Naive B cell (primary cell): Measurements from ENCODE around the gene CACNA1C. TPM values are rescaled to one million over a fixed set of nuclear protein-coding genes. Genes with fewer than 3 reads are reported as not detected.
"Not testable (repeated sequence)": the region's sequence is repeated elsewhere in the genome, so short reads cannot be mapped to it uniquely, and the experiment has no call there.

ENCODE experiments used
- ATAC-seq, 2 donors: fragments of 150-1000 bp; cut with Tn5 transposase; 2 replicates each; pipeline ENCODE4 v1.10.0; 2021; ENCODE audit warnings: low read depth in 2 of 2, mild to moderate bottlenecking in 2 of 2, moderate library complexity in 2 of 2
- DNase-seq: peaks from one replicate; pipeline ENCODE4 v3.0.0; 2022
- H3K27ac Mint-ChIP-seq, 6 donors: one replicate each; pipeline ENCODE4 v1.8.0; 2020 to 2022; ENCODE audit warnings: mild to moderate bottlenecking in 6 of 6, mixed read lengths in 6 of 6, moderate library complexity in 5 of 6, inconsistent platforms in 2 of 6
- H3K27me3 Mint-ChIP-seq, 3 donors: one replicate each; pipeline ENCODE4 v1.8.0; 2021 to 2022; ENCODE audit warnings: mixed read lengths in 3 of 3, mild to moderate bottlenecking in 1 of 3
- H3K36me3 Mint-ChIP-seq, 2 donors: one replicate each; pipeline ENCODE4 v1.8.0; 2020 to 2022; ENCODE audit warnings: mixed read lengths in 2 of 2, inconsistent platforms in 1 of 2, mild to moderate bottlenecking in 1 of 2
- H3K4me1 Mint-ChIP-seq, 3 donors: one replicate each; pipeline ENCODE4 v1.8.0; 2020 to 2022; ENCODE audit warnings: mixed read lengths in 3 of 3, inconsistent platforms in 1 of 3, mild to moderate bottlenecking in 1 of 3, moderate library complexity in 1 of 3
- H3K4me3 Mint-ChIP-seq, 8 donors: one replicate each; pipeline ENCODE4 v1.8.0; 2020 to 2022; ENCODE audit warnings: mild to moderate bottlenecking in 8 of 8, mixed read lengths in 8 of 8, moderate library complexity in 8 of 8, inconsistent platforms in 2 of 8
- H3K9me3 Mint-ChIP-seq, 7 donors: one replicate each; pipeline ENCODE4 v1.8.0; 2020 to 2022; ENCODE audit warnings: mixed read lengths in 7 of 7, mild to moderate bottlenecking in 5 of 7, inconsistent platforms in 2 of 7, moderate library complexity in 1 of 7
- polyA plus RNA-seq, 6 donors: library from polyadenylated mRNA; unstranded; fragments of 300-500 nt; fragmentation: Illumina TruSeq; gene quantifications; one replicate each; pipeline ENCODE4 v1.2.3, GENCODE V29; 2021; ENCODE audit warnings: low read depth in 6 of 6

The CACNA1C gene
- polyA plus RNA-seq, 6 donors from 2014 or later = 0.03 to 0.09 (median 0.06) TPM; not detected in 1

DNA sequence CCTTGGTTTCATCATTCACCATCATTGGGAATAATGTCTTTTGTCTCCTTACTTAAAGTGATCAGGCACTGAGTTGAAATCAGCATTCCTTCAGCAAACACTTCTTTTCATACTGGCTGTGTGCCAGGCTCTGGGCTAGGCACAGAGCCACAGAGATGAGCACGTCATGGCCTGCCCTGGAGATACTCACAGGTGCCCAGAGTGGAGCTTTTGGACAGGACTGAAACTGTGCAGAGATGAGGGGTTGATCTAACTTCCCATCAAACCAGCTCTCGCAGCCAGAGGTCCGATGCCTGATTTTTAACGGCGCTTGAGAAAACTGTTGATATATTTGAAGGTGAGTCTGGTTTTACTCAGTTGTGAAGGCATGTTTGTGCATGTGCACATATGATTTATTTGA lies 43.1 kb downstream of the CACNA1C start:
- no peak for ATAC-seq
- H3K4me3 Mint-ChIP-seq = no peak overlapping the region
- DNase-seq = no peak
- H3K36me3 Mint-ChIP-seq = no peaks in the 10 kb centered on the region
- peaks cover 12 to 23% (median 15%) of the 10 kb centered on the region in 3 donors for H3K27me3 Mint-ChIP-seq
- peaks cover 0 to 3% (median 0%) of the 10 kb centered on the region in 3 donors for H3K4me1 Mint-ChIP-seq
- H3K9me3 Mint-ChIP-seq = no peaks in the 10 kb centered on the region
- no peak overlapping the region for H3K27ac Mint-ChIP-seq

DNA sequence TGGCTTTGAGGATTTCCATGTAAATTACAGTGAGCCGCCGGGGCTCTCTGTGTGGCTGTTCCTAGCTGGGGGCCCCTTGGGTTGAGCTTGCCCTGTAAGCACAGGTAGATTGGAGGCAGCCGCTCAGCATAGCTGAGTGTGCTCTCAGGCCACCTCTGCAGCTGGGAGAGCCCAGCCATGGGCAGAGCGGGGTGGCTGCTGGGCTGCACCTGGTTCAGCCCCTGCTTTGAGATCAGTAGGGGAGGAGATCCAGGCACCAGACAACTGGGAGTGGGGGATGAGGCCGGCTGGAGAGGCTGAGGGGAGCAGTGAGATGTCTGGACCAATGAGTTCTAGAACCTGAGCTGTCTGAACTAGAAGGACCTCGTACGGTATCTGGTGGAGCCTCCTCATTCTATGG lies 44.8 kb downstream of the CACNA1C start:
- DNase-seq = no peak
- peaks cover 0 to under 1% (median 0%) of the 10 kb centered on the region in 7 donors for H3K9me3 Mint-ChIP-seq
- ATAC-seq = no peak
- H3K4me3 Mint-ChIP-seq = no peak overlapping the region
- peak overlapping the region in 1 of 6 donors; percentile 11 for H3K27ac Mint-ChIP-seq
- H3K4me1 Mint-ChIP-seq = peaks cover 0 to 3% (median 0%) of the 10 kb centered on the region in 3 donors
- peaks cover 7 to 23% (median 12%) of the 10 kb centered on the region in 3 donors for H3K27me3 Mint-ChIP-seq
- H3K36me3 Mint-ChIP-seq = no peaks in the 10 kb centered on the region

DNA sequence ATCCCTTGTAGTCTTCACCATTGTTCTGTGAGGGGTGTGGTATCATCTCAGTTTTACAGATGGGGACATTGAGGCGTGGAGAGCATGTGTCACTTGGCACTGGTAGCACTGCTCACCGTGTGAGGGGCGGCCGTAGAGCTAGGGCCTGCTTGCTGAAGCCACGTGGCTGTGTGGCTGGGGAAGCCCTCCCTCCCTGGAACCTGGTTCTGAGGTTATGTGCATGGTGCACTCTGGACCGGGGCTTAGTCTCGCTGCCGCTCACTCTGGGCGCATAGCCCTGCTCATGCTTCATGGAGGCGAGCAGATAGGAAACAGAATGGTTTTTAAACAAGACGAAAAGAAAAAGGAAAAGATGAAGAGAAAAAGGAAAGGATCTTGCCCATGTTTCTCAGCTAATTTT lies 46.1 kb downstream of the CACNA1C start:
- DNase-seq = no peak
- no peak overlapping the region for H3K4me3 Mint-ChIP-seq
- peaks cover 7 to 23% (median 9%) of the 10 kb centered on the region in 3 donors for H3K27me3 Mint-ChIP-seq
- H3K9me3 Mint-ChIP-seq = peaks cover 0 to 3% (median 0%) of the 10 kb centered on the region in 7 donors
- no peak for ATAC-seq
- no peak overlapping the region for H3K27ac Mint-ChIP-seq
- H3K36me3 Mint-ChIP-seq = no peaks in the 10 kb centered on the region
- peaks cover 0 to 3% (median 0%) of the 10 kb centered on the region in 3 donors for H3K4me1 Mint-ChIP-seq

- DNase-seq (no peak), ATAC-seq (no peak)
- no peak overlapping the region for H3K27ac Mint-ChIP-seq
- H3K4me3 Mint-ChIP-seq = no peak overlapping the region
- peaks cover 0 to under 1% (median 0%) of the 10 kb centered on the region in 3 donors for H3K4me1 Mint-ChIP-seq
- no peaks in the 10 kb centered on the region for H3K36me3 Mint-ChIP-seq
- H3K9me3 Mint-ChIP-seq = peaks cover 0 to 4% (median 0%) of the 10 kb centered on the region in 7 donors
- H3K27me3 Mint-ChIP-seq = peaks cover 7 to 17% (median 9%) of the 10 kb centered on the region in 3 donors
Observed at GRCh38 chr12:2099595-2099994, 46.8 kb downstream of the CACNA1C start.

DNA sequence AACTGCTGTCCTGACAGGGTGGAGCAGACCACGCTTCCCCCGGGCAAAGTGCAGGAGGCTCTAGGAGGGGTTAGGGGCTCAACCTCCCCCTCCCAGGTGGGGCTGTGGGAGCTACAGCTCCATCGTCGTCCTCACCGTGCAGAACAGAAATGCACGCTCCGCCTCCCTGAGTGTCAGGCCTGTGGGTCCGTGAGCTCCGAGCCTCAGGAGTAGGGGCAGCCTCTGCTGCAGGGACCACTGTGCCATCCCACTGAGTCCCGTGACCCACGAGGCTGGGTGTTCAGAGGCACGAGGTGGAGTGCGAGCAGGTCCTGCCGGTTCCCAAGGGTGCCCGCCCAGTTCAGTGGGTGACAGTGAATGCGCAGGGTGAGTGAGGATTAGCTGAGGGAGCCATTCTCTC lies 48.6 kb downstream of the CACNA1C start:
- H3K4me3 Mint-ChIP-seq = no peak overlapping the region
- no peak for DNase-seq
- no peak overlapping the region for H3K27ac Mint-ChIP-seq
- H3K4me1 Mint-ChIP-seq = no peaks in the 10 kb centered on the region
- no peaks in the 10 kb centered on the region for H3K36me3 Mint-ChIP-seq
- peaks cover 5 to 15% (median 14%) of the 10 kb centered on the region in 3 donors for H3K27me3 Mint-ChIP-seq
- ATAC-seq = no peak
- H3K9me3 Mint-ChIP-seq = peaks cover 0 to 4% (median 0%) of the 10 kb centered on the region in 7 donors

- ATAC-seq = no peak
- peaks cover 5 to 15% (median 14%) of the 10 kb centered on the region in 3 donors for H3K27me3 Mint-ChIP-seq
- H3K4me1 Mint-ChIP-seq = no peaks in the 10 kb centered on the region
- H3K27ac Mint-ChIP-seq = no peak overlapping the region
- no peak overlapping the region for H3K4me3 Mint-ChIP-seq
- H3K9me3 Mint-ChIP-seq = peaks cover 0 to 4% (median 0%) of the 10 kb centered on the region in 7 donors
- DNase-seq = no peak
- no peaks in the 10 kb centered on the region for H3K36me3 Mint-ChIP-seq
Observed at GRCh38 chr12:2101771-2102170, 49.0 kb downstream of the CACNA1C start.

DNA sequence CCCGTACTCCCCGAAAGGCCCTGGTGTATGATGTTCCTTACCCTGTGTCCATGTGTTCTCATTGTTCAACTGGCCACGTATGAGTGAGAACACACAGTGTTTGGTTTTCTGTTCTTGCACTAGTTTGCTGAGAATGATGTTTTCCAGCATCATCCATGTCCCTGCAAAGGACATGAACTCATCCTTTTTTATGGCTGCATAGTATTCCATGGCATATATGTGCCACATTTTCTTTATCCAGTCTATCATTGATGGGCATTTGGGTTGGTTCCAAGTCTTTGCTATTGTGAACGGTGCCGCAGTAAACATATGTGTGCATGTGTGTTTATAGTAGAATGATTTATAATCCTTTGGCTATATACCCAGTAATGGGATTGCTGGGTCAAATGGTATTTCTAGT lies 49.9 kb downstream of the CACNA1C start:
- not testable (repeated sequence) for H3K4me3 Mint-ChIP-seq, H3K36me3 Mint-ChIP-seq, H3K4me1 Mint-ChIP-seq, H3K9me3 Mint-ChIP-seq, ATAC-seq, DNase-seq, H3K27ac Mint-ChIP-seq
- peaks cover 6 to 14% (median 14%) of the 10 kb centered on the region in 3 donors for H3K27me3 Mint-ChIP-seq

DNA sequence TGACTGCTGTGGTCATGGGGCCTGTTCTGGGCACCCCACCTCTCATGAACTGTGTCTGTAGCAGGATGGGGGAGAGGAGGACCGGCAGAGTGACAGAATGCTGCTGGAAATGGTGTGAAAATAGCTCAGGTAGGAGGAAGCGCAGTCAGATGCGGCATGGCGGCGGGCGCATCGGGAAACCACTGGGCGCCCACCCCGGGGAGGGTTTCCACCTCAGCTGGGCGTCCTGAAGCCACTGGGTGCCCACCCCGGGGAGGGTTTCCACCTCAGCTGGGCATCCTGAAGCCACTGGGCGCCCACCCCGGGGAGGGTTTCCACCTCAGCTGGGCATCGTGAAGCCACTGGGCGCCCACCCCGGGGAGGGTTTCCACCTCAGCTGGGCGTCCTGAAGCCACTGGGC lies 52.6 kb downstream of the CACNA1C start:
- not testable (repeated sequence) for H3K4me1 Mint-ChIP-seq, H3K9me3 Mint-ChIP-seq, H3K27me3 Mint-ChIP-seq, DNase-seq, H3K27ac Mint-ChIP-seq, ATAC-seq, H3K36me3 Mint-ChIP-seq, H3K4me3 Mint-ChIP-seq

DNA sequence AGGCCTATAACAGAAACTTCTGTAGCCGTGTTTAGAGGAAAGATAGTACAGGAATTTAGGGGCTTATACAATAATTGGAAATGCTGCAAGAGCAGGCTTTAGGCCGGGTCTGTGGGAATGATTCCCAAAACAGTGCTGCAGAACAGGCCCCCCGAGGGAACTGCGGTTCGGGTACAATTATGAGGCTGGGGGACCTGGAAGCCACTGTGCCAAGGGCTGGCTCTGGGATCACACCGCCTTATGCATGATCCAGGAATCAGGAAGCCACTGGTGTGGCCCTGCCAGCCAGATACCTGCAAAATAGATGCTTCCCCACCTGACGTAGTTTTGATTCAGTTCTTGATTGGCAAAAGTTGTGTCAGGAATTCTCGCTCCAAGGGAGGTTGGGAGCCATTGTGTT lies 55.4 kb downstream of the CACNA1C start:
- Mint-ChIP-seq H3K9me3 (peaks cover 0 to 2% (median 0%) of the 10 kb centered on the region in 7 donors), H3K27me3 (peaks cover 0 to 8% (median 7%) of the 10 kb centered on the region in 3 donors), H3K27ac (peak overlapping the region in 1 of 6 donors; percentile 47), H3K36me3 (no peaks in the 10 kb centered on the region), H3K4me1 (no peaks in the 10 kb centered on the region), H3K4me3 (no peak overlapping the region)
- ATAC-seq = no peak
- no peak for DNase-seq

- H3K36me3 Mint-ChIP-seq = no peaks in the 10 kb centered on the region
- H3K4me1 Mint-ChIP-seq = no peaks in the 10 kb centered on the region
- no peak for ATAC-seq
- peak overlapping the region in 1 of 6 donors; percentile 12 for H3K27ac Mint-ChIP-seq
- H3K4me3 Mint-ChIP-seq = peak overlapping the region in 1 of 8 donors; percentile 53
- H3K27me3 Mint-ChIP-seq = peaks cover 0 to 8% (median 7%) of the 10 kb centered on the region in 3 donors
- peaks cover 0 to 1% (median 0%) of the 10 kb centered on the region in 7 donors for H3K9me3 Mint-ChIP-seq
- no peak for DNase-seq
Observed at GRCh38 chr12:2108975-2109671, 56.3 kb downstream of the CACNA1C start.

DNA sequence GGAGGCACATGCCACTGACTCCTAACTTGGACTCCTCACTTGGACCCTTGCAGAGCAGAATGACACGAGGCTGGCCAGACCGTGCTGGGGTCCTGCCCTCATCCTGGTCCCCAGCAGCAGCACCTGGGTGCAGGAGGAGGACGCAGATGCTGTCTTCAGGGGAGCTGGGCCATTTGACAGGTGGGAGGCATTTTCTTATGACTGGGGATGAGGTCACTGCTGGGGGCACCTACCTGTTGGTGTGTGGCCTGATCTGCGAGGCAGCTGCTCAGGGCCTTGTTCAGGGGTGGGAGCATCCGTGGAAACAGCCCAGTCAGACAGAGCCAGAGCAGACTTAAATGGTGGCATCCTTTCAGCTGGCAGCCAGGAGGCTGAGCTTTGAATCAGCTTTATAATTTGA lies 57.3 kb downstream of the CACNA1C start:
- Mint-ChIP-seq H3K36me3 (no peaks in the 10 kb centered on the region), H3K27ac (no peak overlapping the region), H3K27me3 (peaks cover 0 to 13% (median 2%) of the 10 kb centered on the region in 3 donors), H3K4me1 (no peaks in the 10 kb centered on the region), H3K9me3 (peaks cover 0 to 1% (median 0%) of the 10 kb centered on the region in 7 donors), H3K4me3 (no peak overlapping the region)
- ATAC-seq = no peak
- DNase-seq = no peak

- peak overlapping the region in 1 of 6 donors; percentile 44 for H3K27ac Mint-ChIP-seq
- H3K4me3 Mint-ChIP-seq = no peak overlapping the region
- no peaks in the 10 kb centered on the region for H3K9me3 Mint-ChIP-seq
- H3K27me3 Mint-ChIP-seq = peaks cover 0 to 13% (median 0%) of the 10 kb centered on the region in 3 donors
- DNase-seq (no peak), ATAC-seq (no peak)
- H3K36me3 Mint-ChIP-seq = no peaks in the 10 kb centered on the region
- no peaks in the 10 kb centered on the region for H3K4me1 Mint-ChIP-seq
Observed at GRCh38 chr12:2110849-2111566, 58.2 kb downstream of the CACNA1C start.

- ATAC-seq (no peak), DNase-seq (no peak)
- H3K4me3 Mint-ChIP-seq = no peak overlapping the region
- H3K27me3 Mint-ChIP-seq = peaks cover 0 to 13% (median 0%) of the 10 kb centered on the region in 3 donors
- H3K27ac Mint-ChIP-seq = no peak overlapping the region
- H3K36me3 Mint-ChIP-seq = no peaks in the 10 kb centered on the region
- no peaks in the 10 kb centered on the region for H3K4me1 Mint-ChIP-seq
- no peaks in the 10 kb centered on the region for H3K9me3 Mint-ChIP-seq
Observed at GRCh38 chr12:2111826-2112225, 59.0 kb downstream of the CACNA1C start.

GRCh38 chr12:2112401-2112800 lies 59.6 kb downstream of the CACNA1C start:
- Mint-ChIP-seq H3K27me3 (peaks cover 0 to 13% (median 0%) of the 10 kb centered on the region in 3 donors), H3K36me3 (no peaks in the 10 kb centered on the region), H3K4me3 (no peak overlapping the region), H3K9me3 (no peaks in the 10 kb centered on the region), H3K4me1 (no peaks in the 10 kb centered on the region), H3K27ac (peak overlapping the region in 1 of 6 donors; percentile 0)
- no peak for ATAC-seq
- no peak for DNase-seq
